ENCODE results near the gene ROCK2. TPM values are rescaled to one million over a fixed set of nuclear protein-coding genes. Genes with fewer than 3 reads are reported as not detected.

The ROCK2 gene
- total and polyA plus RNA-seq, 2 of the 13 experiments (the other 11 are each of a cell fraction or from before 2014, with no cell fraction given): 38.1 to 119 TPM

DNA sequence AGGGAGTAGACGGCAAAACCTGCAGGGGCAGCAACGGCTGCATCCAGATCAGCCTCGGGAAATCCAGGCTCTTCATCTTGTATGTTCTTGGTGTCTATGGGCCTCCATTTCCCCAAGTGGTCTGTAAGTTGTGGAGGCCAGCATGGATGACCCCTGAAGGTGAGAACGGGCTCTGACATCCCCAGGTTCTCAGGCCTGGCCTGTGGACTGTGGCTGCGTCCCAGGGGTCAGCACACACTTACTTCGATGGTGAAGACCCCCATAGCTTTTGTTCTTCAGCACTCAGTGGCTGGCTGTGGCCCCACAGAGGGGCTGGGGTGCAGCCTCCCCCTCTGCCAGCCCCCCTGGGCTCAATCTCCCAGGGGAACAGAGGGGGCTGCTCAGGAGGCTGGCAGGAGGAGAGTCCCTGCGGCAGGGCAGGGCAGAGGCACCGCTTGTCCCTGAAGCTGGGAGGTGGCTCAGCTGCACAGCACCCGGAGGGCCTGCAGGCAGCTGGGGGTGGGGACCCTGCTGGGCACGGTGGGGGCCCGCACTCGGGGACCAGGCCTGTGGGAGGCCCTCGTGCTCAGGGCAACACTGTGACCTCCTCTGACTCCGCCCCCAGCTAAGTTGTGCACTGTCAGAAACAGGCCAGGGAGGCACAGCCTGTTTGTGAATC is 185.4 kb downstream of the ROCK2 start (continued):
- no peak for TF ChIP-seq MBNL3 (CRISPR knock-in tag; conservative IDR thresholded peaks at IDR 0.05)
- TF ChIP-seq JDP2 (CRISPR knock-in tag; IDR thresholded peaks at IDR 0.05; ENCODE audit: borderline replicate concordance): no peak
- no peak for TF ChIP-seq NR2F2 (IDR thresholded peaks at IDR 0.05; ENCODE audit: borderline replicate concordance, low read depth)
- no peak for TF ChIP-seq SOX13 (IDR thresholded peaks at IDR 0.05)
- no peak for TF ChIP-seq SOX13 (CRISPR knock-in tag; conservative IDR thresholded peaks at IDR 0.05 in 1 of 2, IDR thresholded peaks at IDR 0.05 in 1 of 2)
- no peak for TF ChIP-seq PPARG (CRISPR knock-in tag; conservative IDR thresholded peaks at IDR 0.05)
- TF ChIP-seq, protein P1, sequence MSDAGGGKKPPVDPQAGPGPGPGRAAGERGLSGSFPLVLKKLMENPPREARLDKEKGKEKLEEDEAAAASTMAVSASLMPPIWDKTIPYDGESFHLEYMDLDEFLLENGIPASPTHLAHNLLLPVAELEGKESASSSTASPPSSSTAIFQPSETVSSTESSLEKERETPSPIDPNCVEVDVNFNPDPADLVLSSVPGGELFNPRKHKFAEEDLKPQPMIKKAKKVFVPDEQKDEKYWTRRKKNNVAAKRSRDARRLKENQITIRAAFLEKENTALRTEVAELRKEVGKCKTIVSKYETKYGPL (CRISPR knock-in tag; IDR thresholded peaks at IDR 0.05): no peak
- peak; percentile 75 for TF ChIP-seq ZNF12 (CRISPR knock-in tag; IDR thresholded peaks at IDR 0.05)
- TF ChIP-seq PAWR (CRISPR knock-in tag; IDR thresholded peaks at IDR 0.05; ENCODE audit: borderline replicate concordance): no peak
- TF ChIP-seq, protein P2, sequence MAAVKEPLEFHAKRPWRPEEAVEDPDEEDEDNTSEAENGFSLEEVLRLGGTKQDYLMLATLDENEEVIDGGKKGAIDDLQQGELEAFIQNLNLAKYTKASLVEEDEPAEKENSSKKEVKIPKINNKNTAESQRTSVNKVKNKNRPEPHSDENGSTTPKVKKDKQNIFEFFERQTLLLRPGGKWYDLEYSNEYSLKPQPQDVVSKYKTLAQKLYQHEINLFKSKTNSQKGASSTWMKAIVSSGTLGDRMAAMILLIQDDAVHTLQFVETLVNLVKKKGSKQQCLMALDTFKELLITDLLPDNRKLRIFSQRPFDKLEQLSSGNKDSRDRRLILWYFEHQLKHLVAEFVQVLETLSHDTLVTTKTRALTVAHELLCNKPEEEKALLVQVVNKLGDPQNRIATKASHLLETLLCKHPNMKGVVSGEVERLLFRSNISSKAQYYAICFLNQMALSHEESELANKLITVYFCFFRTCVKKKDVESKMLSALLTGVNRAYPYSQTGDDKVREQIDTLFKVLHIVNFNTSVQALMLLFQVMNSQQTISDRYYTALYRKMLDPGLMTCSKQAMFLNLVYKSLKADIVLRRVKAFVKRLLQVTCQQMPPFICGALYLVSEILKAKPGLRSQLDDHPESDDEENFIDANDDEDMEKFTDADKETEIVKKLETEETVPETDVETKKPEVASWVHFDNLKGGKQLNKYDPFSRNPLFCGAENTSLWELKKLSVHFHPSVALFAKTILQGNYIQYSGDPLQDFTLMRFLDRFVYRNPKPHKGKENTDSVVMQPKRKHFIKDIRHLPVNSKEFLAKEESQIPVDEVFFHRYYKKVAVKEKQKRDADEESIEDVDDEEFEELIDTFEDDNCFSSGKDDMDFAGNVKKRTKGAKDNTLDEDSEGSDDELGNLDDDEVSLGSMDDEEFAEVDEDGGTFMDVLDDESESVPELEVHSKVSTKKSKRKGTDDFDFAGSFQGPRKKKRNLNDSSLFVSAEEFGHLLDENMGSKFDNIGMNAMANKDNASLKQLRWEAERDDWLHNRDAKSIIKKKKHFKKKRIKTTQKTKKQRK (IDR thresholded peaks at IDR 0.05; ENCODE audit: low read length): no peak
- TF ChIP-seq KAT2B (IDR thresholded peaks at IDR 0.05; ENCODE audit: borderline replicate concordance, low read depth, low read length): no peak
- no peak for TF ChIP-seq ISX (CRISPR knock-in tag; conservative IDR thresholded peaks at IDR 0.05)
- no peak for TF ChIP-seq ATF7-NPFF (CRISPR knock-in tag; IDR thresholded peaks at IDR 0.05; ENCODE audit: low read depth)
- no peak for TF ChIP-seq ZNF773 (CRISPR knock-in tag; IDR thresholded peaks at IDR 0.05; ENCODE audit: borderline replicate concordance)
- TF ChIP-seq SMC3 (IDR thresholded peaks at IDR 0.05; ENCODE audit: low read length): no peak
- TF ChIP-seq PHB2 (IDR thresholded peaks at IDR 0.05; ENCODE audit: partially characterized antibody): no peak
- TF ChIP-seq, protein P3, sequence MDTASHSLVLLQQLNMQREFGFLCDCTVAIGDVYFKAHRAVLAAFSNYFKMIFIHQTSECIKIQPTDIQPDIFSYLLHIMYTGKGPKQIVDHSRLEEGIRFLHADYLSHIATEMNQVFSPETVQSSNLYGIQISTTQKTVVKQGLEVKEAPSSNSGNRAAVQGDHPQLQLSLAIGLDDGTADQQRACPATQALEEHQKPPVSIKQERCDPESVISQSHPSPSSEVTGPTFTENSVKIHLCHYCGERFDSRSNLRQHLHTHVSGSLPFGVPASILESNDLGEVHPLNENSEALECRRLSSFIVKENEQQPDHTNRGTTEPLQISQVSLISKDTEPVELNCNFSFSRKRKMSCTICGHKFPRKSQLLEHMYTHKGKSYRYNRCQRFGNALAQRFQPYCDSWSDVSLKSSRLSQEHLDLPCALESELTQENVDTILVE (CRISPR knock-in tag; IDR thresholded peaks at IDR 0.05): no peak
- TF ChIP-seq KMT2B (CRISPR knock-in tag; IDR thresholded peaks at IDR 0.05): no peak
- TF ChIP-seq, protein P4, sequence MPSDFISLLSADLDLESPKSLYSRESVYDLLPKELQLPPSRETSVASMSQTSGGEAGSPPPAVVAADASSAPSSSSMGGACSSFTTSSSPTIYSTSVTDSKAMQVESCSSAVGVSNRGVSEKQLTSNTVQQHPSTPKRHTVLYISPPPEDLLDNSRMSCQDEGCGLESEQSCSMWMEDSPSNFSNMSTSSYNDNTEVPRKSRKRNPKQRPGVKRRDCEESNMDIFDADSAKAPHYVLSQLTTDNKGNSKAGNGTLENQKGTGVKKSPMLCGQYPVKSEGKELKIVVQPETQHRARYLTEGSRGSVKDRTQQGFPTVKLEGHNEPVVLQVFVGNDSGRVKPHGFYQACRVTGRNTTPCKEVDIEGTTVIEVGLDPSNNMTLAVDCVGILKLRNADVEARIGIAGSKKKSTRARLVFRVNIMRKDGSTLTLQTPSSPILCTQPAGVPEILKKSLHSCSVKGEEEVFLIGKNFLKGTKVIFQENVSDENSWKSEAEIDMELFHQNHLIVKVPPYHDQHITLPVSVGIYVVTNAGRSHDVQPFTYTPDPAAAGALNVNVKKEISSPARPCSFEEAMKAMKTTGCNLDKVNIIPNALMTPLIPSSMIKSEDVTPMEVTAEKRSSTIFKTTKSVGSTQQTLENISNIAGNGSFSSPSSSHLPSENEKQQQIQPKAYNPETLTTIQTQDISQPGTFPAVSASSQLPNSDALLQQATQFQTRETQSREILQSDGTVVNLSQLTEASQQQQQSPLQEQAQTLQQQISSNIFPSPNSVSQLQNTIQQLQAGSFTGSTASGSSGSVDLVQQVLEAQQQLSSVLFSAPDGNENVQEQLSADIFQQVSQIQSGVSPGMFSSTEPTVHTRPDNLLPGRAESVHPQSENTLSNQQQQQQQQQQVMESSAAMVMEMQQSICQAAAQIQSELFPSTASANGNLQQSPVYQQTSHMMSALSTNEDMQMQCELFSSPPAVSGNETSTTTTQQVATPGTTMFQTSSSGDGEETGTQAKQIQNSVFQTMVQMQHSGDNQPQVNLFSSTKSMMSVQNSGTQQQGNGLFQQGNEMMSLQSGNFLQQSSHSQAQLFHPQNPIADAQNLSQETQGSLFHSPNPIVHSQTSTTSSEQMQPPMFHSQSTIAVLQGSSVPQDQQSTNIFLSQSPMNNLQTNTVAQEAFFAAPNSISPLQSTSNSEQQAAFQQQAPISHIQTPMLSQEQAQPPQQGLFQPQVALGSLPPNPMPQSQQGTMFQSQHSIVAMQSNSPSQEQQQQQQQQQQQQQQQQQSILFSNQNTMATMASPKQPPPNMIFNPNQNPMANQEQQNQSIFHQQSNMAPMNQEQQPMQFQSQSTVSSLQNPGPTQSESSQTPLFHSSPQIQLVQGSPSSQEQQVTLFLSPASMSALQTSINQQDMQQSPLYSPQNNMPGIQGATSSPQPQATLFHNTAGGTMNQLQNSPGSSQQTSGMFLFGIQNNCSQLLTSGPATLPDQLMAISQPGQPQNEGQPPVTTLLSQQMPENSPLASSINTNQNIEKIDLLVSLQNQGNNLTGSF (CRISPR knock-in tag; IDR thresholded peaks at IDR 0.05): no peak
- no peak for TF ChIP-seq BHLHE40 (IDR thresholded peaks at IDR 0.05; ENCODE audit: low read length)
- no peak for TF ChIP-seq AGO2 (optimal IDR thresholded peaks at IDR 0.05; ENCODE audit: low read depth, low read length)

All from HepG2 (cell line).